Type B pancreatic cell (in vitro differentiated cells): ENCODE results near the gene HDAC9. TPM values are rescaled to one million over a fixed set of nuclear protein-coding genes. Genes with fewer than 3 reads are reported as not detected.

Experiments used
- DNase-seq: peaks from one replicate; pipeline ENCODE4 v3.0.0; 2021; ENCODE audit warnings: mixed read lengths; ENCODE audit not compliant: unreplicated experiment; ENCODE audit errors: extremely low spot score
- H3K27ac Mint-ChIP-seq: 2 replicates; pipeline ENCODE4 v1.8.0; 2021; ENCODE audit warnings: mild to moderate bottlenecking, mixed read lengths
- H3K27me3 Mint-ChIP-seq: 2 replicates; pipeline ENCODE4 v1.8.0; 2021; ENCODE audit warnings: mixed read lengths
- H3K36me3 Mint-ChIP-seq: 2 replicates; pipeline ENCODE4 v1.8.0; 2021; ENCODE audit warnings: mixed read lengths
- H3K4me1 Mint-ChIP-seq: one replicate; pipeline ENCODE4 v1.8.0; 2021; ENCODE audit warnings: mixed read lengths; ENCODE audit not compliant: unreplicated experiment
- H3K4me3 Mint-ChIP-seq: 2 replicates; pipeline ENCODE4 v1.8.0; 2021; ENCODE audit warnings: mild to moderate bottlenecking, mixed read lengths
- H3K9me3 Mint-ChIP-seq: 2 replicates; pipeline ENCODE4 v1.8.0; 2021; ENCODE audit warnings: mixed read lengths
- total RNA-seq: library from RNA; stranded (reverse); gene quantifications from 2 replicates; pipeline ENCODE4 v1.2.1, GENCODE V29; 2021; ENCODE audit warnings: low replicate concordance
- TF ChIP-seq, protein P1 (sequence below): fragments of 200-600 bp; sonication (generic); conservative IDR thresholded peaks from 2 replicates; pipeline ENCODE4 v1.5.0; 2021; ENCODE audit warnings: antibody characterized with exemption, mild to moderate bottlenecking

The HDAC9 gene
- total RNA-seq, 1 donor from 2014 or later: 6.8 TPM

DNA sequence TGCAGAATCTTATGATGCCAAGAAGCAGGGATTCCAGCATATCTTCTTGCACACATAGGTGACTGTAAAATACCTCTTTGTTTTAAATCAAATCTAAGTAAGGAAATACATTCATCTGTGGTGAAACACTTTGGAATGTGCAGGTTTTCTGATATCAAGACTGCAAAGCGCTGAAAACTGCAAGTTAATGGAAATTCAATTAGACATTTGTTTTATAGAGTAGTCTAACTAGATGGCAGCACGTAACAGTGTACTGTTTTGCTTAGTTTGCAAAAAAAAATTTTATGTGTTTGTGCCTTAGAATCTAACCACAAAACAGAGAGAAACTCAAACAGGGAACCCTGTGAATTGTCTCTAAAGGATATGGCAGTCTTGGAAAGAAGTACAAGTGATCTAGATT, 259.2 kb downstream of the HDAC9 start:
- TF ChIP-seq, protein P1, sequence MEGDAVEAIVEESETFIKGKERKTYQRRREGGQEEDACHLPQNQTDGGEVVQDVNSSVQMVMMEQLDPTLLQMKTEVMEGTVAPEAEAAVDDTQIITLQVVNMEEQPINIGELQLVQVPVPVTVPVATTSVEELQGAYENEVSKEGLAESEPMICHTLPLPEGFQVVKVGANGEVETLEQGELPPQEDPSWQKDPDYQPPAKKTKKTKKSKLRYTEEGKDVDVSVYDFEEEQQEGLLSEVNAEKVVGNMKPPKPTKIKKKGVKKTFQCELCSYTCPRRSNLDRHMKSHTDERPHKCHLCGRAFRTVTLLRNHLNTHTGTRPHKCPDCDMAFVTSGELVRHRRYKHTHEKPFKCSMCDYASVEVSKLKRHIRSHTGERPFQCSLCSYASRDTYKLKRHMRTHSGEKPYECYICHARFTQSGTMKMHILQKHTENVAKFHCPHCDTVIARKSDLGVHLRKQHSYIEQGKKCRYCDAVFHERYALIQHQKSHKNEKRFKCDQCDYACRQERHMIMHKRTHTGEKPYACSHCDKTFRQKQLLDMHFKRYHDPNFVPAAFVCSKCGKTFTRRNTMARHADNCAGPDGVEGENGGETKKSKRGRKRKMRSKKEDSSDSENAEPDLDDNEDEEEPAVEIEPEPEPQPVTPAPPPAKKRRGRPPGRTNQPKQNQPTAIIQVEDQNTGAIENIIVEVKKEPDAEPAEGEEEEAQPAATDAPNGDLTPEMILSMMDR: no peak
- no peaks in the 10 kb centered on the region for H3K9me3 Mint-ChIP-seq
- H3K27ac Mint-ChIP-seq: no peak overlapping the region
- peaks cover 14% of the 10 kb centered on the region for H3K4me1 Mint-ChIP-seq
- H3K36me3 Mint-ChIP-seq: no peaks in the 10 kb centered on the region
- H3K4me3 Mint-ChIP-seq: no peak overlapping the region
- no peak for DNase-seq
- no peaks in the 10 kb centered on the region for H3K27me3 Mint-ChIP-seq

DNA sequence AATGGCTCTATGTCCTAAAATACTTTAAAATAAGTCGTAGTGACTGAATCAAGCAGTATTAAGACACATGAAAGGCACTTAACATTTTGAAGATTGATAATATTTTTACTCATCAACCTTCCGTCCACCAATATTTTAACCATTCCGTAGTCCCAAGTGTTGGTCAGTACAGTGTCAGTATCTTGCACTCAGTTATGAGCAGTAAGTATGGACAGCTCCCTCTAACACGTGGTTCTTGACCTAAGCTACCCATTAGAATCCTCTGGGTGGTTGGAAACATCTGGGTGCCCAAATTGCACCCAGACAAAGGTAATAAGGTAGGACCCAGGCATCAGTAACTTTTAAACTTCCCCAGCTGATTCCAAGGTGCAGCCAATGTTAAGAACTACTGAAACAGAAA, 260.2 kb downstream of the HDAC9 start:
- H3K4me3 Mint-ChIP-seq: no peak overlapping the region
- H3K4me1 Mint-ChIP-seq: peaks cover 21% of the 10 kb centered on the region

DNA sequence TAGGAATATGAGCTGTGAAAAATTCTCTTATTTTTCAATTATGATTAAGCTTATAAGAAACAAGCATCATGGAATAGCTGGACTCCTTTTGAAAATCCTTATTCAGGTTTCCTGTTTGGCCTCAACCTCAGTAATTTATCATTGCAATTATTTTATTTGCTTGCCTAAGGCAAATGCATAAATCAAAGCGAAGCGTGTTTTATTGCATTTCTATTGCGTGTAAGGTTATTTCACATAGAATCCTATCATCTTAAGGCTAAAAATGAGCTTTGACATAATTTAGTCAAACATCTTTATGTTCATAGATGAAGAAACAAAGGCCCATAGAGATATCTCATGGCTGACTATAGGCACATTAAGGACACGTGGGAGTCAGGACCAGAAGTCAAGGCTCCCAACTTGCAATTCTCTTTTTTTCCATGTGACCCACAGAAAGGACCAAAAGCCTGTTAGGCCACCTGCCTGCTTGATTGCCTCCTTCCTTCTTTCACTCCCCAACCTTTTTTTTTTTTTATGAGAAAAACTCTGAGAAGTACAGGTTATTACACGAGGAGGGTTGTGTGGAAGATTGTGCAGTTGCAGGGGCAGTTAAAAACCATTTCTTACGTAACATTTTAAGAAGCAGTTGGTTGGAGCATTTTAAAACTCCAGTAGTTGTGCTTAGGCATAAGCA, 261.0 kb downstream of the HDAC9 start:
- Mint-ChIP-seq H3K4me1 (peaks cover 26% of the 10 kb centered on the region), H3K36me3 (no peaks in the 10 kb centered on the region), H3K27me3 (no peaks in the 10 kb centered on the region), H3K27ac (no peak overlapping the region), H3K4me3 (no peak overlapping the region), H3K9me3 (no peaks in the 10 kb centered on the region)
- TF ChIP-seq, protein P1: no peak
- no peak for DNase-seq

More for the DNA sequence above, 260.2 kb downstream of the HDAC9 start:
- Mint-ChIP-seq H3K36me3 (no peaks in the 10 kb centered on the region), H3K27ac (no peak overlapping the region), H3K9me3 (no peaks in the 10 kb centered on the region), H3K27me3 (no peaks in the 10 kb centered on the region)
- TF ChIP-seq, protein P1: no peak
- DNase-seq: no peak

DNA sequence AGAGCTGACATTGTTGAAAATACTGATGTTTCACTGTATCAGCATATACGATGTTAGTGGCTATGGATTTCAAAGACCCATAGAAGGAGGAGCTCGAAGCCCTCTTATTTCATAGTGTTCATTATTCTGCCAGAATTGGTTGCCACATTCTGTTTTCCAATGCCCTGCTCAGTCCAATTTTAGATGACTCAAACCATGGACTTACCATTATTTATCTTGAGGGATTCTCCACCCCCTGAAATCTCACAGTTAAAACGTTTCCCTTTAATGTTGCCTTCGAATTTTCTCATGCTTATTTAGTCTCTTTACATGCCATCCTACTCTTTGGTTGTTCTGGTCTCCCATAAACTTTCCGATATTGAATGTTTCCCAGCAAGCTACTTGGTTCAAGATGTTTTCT, 264.5 kb downstream of the HDAC9 start:
- no peak overlapping the region for H3K27ac Mint-ChIP-seq
- peaks cover 35% of the 10 kb centered on the region for H3K4me1 Mint-ChIP-seq
- no peaks in the 10 kb centered on the region for H3K36me3 Mint-ChIP-seq
- TF ChIP-seq, protein P1: no peak
- H3K9me3 Mint-ChIP-seq: no peaks in the 10 kb centered on the region
- H3K4me3 Mint-ChIP-seq: no peak overlapping the region
- H3K27me3 Mint-ChIP-seq: no peaks in the 10 kb centered on the region
- DNase-seq: no peak

DNA sequence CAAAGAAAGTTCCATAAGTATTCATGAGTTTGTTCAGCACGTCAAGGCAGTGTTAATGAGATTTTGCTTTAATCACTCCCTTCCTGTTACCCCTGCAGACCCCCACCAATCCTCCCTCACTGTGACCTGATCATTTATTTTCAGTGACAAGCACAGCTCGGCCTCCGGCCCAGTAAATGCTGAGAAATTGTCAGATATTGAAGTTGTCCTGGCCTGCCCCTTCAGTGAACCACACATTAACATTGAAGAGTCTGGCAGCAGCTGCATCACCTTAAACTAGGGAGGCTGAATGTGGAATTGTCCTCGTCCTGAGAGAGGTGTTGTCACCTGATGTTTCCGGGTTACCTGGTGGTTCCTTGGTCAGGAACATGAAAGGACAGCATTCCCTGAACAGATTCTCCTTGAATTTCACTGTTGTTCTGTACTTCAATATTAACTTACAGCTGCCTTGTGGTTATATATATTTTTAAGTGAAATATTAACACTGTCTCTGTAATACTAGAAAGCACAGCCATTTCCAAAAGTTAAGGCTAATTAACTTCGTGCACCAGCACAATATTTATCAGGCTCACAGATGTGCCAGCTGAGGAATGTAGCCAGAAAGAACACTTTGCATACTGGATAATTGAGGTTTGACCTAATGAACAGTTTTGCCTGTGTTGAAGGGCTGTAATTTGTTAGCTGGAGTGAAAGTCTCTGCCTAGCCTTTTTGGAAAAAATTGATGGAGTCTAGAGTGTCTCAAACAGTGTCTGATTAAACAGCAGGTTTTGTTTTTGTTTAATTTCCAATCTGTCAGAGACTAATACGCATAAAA, 265.3 kb downstream of the HDAC9 start:
- TF ChIP-seq, protein P1: no peak
- no peaks in the 10 kb centered on the region for H3K9me3 Mint-ChIP-seq
- H3K27ac Mint-ChIP-seq: no peak overlapping the region
- H3K4me3 Mint-ChIP-seq: no peak overlapping the region
- no peaks in the 10 kb centered on the region for H3K27me3 Mint-ChIP-seq
- H3K36me3 Mint-ChIP-seq: no peaks in the 10 kb centered on the region
- peaks cover 35% of the 10 kb centered on the region for H3K4me1 Mint-ChIP-seq
- DNase-seq: no peak
